Lower leg skin (tissue), 3 donors: Measurements from ENCODE around the gene TCEA2.

Experiments used
- CTCF ChIP-seq, 3 donors: fragments of 450-650 bp; IDR thresholded peaks; one replicate each; pipeline ENCODE4 v1.5.1; 2016; ENCODE audit warnings: antibody characterized with exemption in 3 of 3, mild to moderate bottlenecking in 3 of 3, moderate library complexity in 2 of 3
- POLR2A ChIP-seq, 2 donors: fragments of 450-650 bp; IDR thresholded peaks; one replicate each; pipeline ENCODE4 v1.6.1; 2016 to 2017; ENCODE audit warnings: antibody characterized with exemption in 2 of 2, mild to moderate bottlenecking in 1 of 2, moderate library complexity in 1 of 2

DNA sequence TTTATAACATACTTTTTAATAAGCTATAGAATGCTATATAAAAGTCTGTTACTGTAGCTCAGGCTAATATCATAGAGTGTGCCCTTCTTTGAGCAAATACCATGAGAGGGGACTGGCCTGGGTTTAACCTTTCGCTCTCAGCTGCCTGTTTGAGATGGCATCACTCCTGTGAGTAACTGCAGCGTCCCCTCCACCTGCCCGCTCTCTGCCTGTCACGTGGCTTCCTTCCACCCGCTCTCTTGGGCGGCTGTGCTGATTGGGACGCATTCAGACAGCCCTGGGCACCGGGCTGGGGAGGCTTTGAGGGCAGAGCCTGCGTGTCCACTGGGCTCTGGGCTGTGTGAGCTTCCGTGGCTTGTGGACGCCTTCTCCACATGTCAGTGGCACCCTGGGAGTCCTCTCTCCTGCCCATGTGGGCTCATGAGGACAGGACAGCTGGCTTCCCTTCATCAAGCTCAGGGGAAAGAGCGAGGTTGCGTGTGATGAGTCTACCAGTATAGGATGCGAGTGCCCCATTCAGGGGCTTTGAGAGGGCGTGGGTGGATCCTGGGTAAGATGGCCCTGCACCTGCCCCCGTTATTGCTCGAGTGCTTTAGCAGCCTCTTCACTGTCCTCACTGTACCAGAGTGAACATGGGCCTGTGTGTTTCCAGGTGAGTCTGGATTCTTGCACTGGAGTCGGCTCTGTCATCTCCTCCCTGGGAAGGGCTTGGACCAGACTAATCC lies 37.7 kb upstream of the TCEA2 start:
- TF ChIP-seq CTCF (IDR thresholded peaks at IDR 0.05), result no peak
- no peak for TF ChIP-seq POLR2A (IDR thresholded peaks at IDR 0.05)
